Thyroid gland (tissue), 4 donors: ENCODE results near the gene FANCG. TPM values are rescaled to one million over a fixed set of nuclear protein-coding genes. Genes with fewer than 3 reads are reported as not detected.

Experiments
- DNase-seq, 2 donors: peaks; one replicate each; pipeline ENCODE4 v3.0.0-alpha.2; 2019
- H3K27ac ChIP-seq, 3 donors: fragments of 200-600 bp; sonication (generic); 1 replicate in 2 of 3; 2 replicates in 1 of 3; pipeline ENCODE4 v1.5.1; 2016 to 2019; ENCODE audit warnings: mild to moderate bottlenecking in 1 of 3, moderate library complexity in 1 of 3
- H3K27me3 ChIP-seq: fragments of 200-600 bp; sonication (generic); one replicate; pipeline ENCODE4 v1.5.1; 2019
- H3K36me3 ChIP-seq, 2 donors: fragments of 200-600 bp; sonication (generic); one replicate each; pipeline ENCODE4 v1.5.1; 2016 to 2019
- H3K4me1 ChIP-seq, 2 donors: fragments of 200-600 bp; sonication (generic); one replicate each; pipeline ENCODE4 v1.5.1; 2017 to 2019
- H3K4me3 ChIP-seq, 3 donors: fragments of 200-600 bp; sonication (generic); replicated peaks in 1 of 3; 1 replicate in 2 of 3; 2 replicates in 1 of 3; pipeline ENCODE4 v1.5.1; 2016; ENCODE audit warnings: mild to moderate bottlenecking in 1 of 3
- H3K9me3 ChIP-seq: fragments of 200-600 bp; sonication (generic); one replicate; pipeline ENCODE4 v1.5.1; 2017
- POLR2A ChIP-seq, 2 donors: fragments of 450-650 bp; IDR thresholded peaks; one replicate each; pipeline ENCODE4 v1.6.1; 2017; ENCODE audit warnings: antibody characterized with exemption in 2 of 2, mild to moderate bottlenecking in 2 of 2, moderate library complexity in 1 of 2
- WGBS, 2 donors: methylation state at CpG; one replicate each; pipeline ENCODE4 v1.1.5; 2017; 5-methylcytosine and 5-hydroxymethylcytosine counted together
- intact Hi-C: fragments of 100-400 bp; cut with DNase I; formaldehyde crosslinking; loops from one replicate; pipeline ENCODE4 v1.15.1; 2023
- total RNA-seq, 4 donors: library from RNA; depleted of rRNA; stranded (reverse); fragments of >200 nt; gene quantifications; one replicate each; pipeline ENCODE4 v1.2.3, GENCODE V29; 2016
- TF ChIP-seq, protein P1 (sequence below), 6 experiments: fragments of 200-600 bp in 3 of 6; fragments of 450-650 bp in 3 of 6; sonication (generic) in 3 of 6; IDR thresholded peaks; one replicate each; pipeline ENCODE4 v1.5.1; 2016 to 2019; ENCODE audit warnings: antibody characterized with exemption in 6 of 6, mild to moderate bottlenecking in 2 of 6, inconsistent platforms in 1 of 6, moderate library complexity in 1 of 6

Gene FANCG
- total RNA-seq, 4 donors from 2014 or later = 8.6 to 13.8 (median 11.8) TPM

GRCh38 chr9:35110327-35110761, 30.6 kb upstream of the FANCG start:
- DNase-seq = peak; percentile 33 to 35
- TF ChIP-seq, protein P1, sequence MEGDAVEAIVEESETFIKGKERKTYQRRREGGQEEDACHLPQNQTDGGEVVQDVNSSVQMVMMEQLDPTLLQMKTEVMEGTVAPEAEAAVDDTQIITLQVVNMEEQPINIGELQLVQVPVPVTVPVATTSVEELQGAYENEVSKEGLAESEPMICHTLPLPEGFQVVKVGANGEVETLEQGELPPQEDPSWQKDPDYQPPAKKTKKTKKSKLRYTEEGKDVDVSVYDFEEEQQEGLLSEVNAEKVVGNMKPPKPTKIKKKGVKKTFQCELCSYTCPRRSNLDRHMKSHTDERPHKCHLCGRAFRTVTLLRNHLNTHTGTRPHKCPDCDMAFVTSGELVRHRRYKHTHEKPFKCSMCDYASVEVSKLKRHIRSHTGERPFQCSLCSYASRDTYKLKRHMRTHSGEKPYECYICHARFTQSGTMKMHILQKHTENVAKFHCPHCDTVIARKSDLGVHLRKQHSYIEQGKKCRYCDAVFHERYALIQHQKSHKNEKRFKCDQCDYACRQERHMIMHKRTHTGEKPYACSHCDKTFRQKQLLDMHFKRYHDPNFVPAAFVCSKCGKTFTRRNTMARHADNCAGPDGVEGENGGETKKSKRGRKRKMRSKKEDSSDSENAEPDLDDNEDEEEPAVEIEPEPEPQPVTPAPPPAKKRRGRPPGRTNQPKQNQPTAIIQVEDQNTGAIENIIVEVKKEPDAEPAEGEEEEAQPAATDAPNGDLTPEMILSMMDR (IDR thresholded peaks at IDR 0.05) = no peak
- H3K27me3 ChIP-seq = no peaks in the 10 kb centered on the region
- WGBS, 2 donors = 34% methylated on average over 3 of the region's 3 CpGs
- peak overlapping the region in 1 of 3 donors; percentile 86 for H3K27ac ChIP-seq
- H3K4me1 ChIP-seq = peaks cover 29 to 47% of the 10 kb centered on the region in 2 donors
- intact Hi-C loops = loop anchor here (10.0 kb wide), 1 partner anchor 444 kb away; no protein-coding TSS in a partner anchor
- H3K36me3 ChIP-seq = peaks cover 26 to 30% of the 10 kb centered on the region in 2 donors
- H3K4me3 ChIP-seq = peak overlapping the region in 1 of 3 donors; percentile 55
- no peaks in the 10 kb centered on the region for H3K9me3 ChIP-seq

GRCh38 chr9:35108946-35109575, 29.3 kb upstream of the FANCG start:
- no peaks in the 10 kb centered on the region for H3K27me3 ChIP-seq
- no peak overlapping the region for H3K4me3 ChIP-seq
- 78% methylated on average over 7 of the region's 8 CpGs for WGBS, 2 donors
- H3K27ac ChIP-seq = no peak overlapping the region
- H3K4me1 ChIP-seq = peaks cover 20 to 34% of the 10 kb centered on the region in 2 donors
- intact Hi-C loops = no loop called here
- TF ChIP-seq, protein P1 (IDR thresholded peaks at IDR 0.05) = no peak
- no peak for TF ChIP-seq POLR2A (IDR thresholded peaks at IDR 0.05)
- peaks cover 35 to 39% of the 10 kb centered on the region in 2 donors for H3K36me3 ChIP-seq
- H3K9me3 ChIP-seq = no peaks in the 10 kb centered on the region
- no peak for DNase-seq

DNA sequence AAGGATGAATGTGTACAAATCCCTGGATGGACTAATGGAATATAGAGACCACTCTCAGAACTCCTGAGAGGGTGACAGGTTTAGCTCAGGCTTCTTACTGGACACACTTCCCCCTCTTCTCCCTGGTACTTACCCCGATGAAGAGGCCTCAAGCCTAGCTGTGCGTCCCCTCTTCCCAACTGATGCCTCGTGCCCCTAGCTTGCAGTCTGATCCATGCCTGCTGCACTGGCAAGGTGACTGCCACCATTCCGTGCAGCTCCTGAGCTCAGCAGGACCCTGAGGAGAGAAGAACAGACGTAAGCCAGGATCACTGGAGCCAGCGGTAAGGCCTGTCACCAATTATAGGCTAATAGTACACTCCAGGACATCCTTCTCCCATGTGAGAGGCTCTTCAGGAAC, 28.7 kb upstream of the FANCG start:
- TF ChIP-seq, protein P1 (IDR thresholded peaks at IDR 0.05) = no peak
- TF ChIP-seq POLR2A (IDR thresholded peaks at IDR 0.05) = no peak

GRCh38 chr9:35107297-35108290, 27.9 kb upstream of the FANCG start:
- Histone ChIP-seq H3K36me3 (peaks cover 35 to 39% of the 10 kb centered on the region in 2 donors), H3K4me3 (no peak overlapping the region), H3K4me1 (peaks cover 24 to 26% of the 10 kb centered on the region in 2 donors), H3K27me3 (no peaks in the 10 kb centered on the region), H3K27ac (no peak overlapping the region), H3K9me3 (no peaks in the 10 kb centered on the region)
- intact Hi-C loops = no loop called here
- DNase-seq = no peak
- no peak for TF ChIP-seq POLR2A (IDR thresholded peaks at IDR 0.05)
- TF ChIP-seq, protein P1 (IDR thresholded peaks at IDR 0.05) = no peak
- WGBS, 2 donors = 82 to 87% methylated on average over 14 to 15 of the region's 18 CpGs

More for the DNA sequence above, 28.7 kb upstream of the FANCG start:
- Histone ChIP-seq H3K36me3 (peaks cover 35 to 39% of the 10 kb centered on the region in 2 donors), H3K9me3 (no peaks in the 10 kb centered on the region), H3K4me1 (peaks cover 22 to 32% of the 10 kb centered on the region in 2 donors), H3K27ac (no peak overlapping the region), H3K27me3 (no peaks in the 10 kb centered on the region), H3K4me3 (no peak overlapping the region)
- no peak for DNase-seq
- 91 to 94% methylated on average over 6 of the region's 6 CpGs for WGBS, 2 donors
- intact Hi-C loops = no loop called here
